Globus pallidus (tissue), 1 donor: ENCODE data around the gene LMX1B.
"Not testable (repeated sequence)": the region's sequence is repeated elsewhere in the genome, so short reads cannot be mapped to it uniquely, and the experiment has no call there.

ENCODE experiments used
- DNase-seq: peaks from one replicate; pipeline ENCODE4 v3.0.0-alpha.2; 2015; ENCODE audit warnings: low spot score

Gene LMX1B

DNA sequence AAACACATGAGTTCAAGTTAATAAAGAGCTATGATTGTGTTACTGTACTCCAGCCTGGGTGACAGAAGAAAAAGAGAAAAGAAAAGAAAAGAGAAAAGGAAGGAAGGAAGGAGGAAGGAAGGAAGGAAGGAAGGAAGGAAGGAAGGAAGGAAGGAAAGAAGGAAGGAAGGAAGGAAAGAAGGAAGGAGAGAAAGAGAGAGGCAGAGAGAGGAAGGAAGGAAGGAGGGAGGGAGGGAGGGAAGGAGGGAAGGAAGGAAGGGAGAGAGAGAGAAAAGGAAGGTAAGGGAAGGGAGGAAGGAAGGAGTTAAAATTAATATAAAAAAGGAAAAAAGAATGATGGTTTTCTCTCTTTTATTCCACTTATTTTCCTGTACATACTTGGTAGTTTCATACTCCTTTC, 101.7 kb downstream of the LMX1B start:
- no peak for DNase-seq

DNA sequence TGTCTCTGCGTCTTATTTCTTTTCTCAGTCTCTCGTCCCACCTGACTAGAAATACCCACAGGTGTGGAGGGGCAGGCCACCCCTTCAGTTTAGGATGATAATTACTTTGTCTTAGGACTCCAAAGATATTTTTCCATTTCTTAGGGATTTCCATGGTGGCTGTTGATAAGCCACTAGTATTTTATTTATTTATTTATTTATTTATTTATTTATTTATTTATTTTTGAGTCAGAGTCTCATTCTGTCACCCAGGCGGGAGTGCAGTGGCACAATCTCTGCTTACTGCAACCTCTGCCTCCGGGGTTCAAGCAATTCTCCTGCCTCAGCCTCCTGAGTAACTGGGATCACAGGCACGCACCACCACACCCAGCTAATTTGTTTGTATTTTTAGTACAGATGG, 103.7 kb downstream of the LMX1B start:
- DNase-seq = not testable (repeated sequence)

DNA sequence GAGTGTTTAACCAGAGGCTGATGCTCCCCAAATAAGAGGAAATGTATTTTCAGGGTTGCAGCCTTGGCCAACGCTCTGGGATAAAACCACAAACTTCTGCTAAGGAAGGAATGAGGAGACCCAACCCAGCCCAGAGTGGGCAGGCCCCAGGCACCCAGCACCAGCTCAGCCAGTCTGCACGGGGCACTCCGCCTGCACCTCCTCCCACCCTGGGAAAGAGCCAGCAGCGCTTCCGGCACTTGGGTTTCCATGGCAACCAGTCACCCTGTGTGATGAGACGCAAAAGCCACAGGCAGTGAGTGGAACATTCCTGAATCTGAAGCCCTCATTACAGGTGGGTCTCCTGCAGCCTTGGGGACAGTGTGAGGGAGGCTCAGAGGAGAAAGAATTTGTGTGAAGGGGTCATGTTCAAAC, 105.9 kb downstream of the LMX1B start:
- no peak for DNase-seq

DNA sequence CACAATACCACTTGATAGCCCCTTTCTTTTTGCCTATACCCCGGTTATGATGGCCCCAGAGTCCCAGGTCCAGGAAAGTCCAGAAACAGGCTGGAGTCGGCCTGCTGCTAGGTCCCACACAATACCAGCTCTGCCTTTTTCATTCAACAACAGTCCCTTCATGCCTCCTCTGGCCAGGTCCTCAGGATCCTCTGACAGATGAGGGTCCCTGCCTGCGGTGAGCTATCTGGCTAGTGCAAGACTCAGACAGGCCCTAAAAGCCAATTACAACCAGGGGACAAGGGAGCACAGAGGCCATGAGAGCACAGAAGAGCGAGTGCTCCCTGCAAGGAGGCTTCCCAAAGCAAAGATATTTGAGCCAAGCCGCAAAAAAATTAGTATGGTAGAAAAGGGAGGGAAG, 106.3 kb downstream of the LMX1B start:
- no peak for DNase-seq

DNA sequence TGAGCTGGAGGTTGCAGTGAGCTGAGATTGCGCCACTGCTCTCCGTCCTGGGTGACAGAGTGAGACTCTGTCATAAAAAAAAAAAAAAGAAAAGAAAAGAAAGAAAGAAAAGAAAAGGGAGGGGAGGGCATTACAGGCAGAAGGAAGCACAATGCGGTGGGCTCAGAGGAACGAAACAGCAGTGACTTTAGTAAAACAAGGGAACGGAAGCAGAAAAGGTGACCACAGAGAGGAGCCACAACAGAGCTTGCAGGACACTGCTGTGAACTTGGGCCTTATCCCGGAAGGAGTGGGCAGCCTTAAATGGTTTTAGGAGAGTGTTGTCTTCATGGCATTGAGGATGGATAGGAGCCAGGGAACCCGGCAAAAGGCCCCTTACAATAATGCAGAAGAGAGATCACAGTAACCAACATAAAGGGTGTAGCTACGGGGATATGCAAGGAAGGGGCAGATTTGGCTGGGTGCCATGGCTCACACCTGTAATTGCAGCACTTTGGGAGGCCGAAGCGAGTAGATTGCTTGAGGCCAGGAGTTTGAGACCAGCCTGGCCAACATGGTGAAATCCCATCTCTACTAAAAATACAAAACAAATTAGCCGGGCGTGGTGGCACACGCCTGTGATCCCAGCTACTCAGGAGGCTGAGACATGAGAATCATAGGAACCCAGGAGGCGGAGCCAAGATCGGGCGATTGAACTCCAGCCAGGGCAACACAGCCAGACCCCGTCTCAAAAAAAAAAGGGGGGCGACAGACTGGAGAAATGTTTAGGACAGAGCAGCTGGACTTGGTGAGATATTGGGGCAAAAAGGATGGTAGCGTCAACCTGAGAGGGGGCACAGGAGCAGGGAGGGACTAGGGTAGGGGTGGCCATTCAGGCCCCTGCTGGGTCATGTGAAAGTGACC, 107.2 kb downstream of the LMX1B start:
- DNase-seq = no peak

DNA sequence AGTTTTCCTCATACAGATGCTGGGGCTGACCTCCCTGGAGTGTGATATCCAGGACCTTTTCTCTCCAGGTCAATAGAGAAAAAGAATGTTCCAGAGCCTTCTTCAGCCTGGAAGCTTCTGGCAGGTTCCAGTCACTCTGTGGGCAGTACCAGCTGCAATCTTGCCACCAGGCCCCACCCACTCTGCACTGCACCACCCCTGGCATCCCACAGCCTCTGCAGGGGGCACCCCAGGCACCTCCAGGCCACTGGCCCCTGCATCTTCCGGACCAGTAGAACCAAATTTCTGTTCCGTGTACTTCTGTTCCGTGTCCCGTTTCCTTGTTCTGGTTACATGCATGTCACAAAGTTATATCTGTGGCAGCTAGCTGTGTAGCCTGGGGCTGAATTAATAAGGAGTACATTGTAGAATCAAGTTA, 107.8 kb downstream of the LMX1B start:
- DNase-seq = no peak

DNA sequence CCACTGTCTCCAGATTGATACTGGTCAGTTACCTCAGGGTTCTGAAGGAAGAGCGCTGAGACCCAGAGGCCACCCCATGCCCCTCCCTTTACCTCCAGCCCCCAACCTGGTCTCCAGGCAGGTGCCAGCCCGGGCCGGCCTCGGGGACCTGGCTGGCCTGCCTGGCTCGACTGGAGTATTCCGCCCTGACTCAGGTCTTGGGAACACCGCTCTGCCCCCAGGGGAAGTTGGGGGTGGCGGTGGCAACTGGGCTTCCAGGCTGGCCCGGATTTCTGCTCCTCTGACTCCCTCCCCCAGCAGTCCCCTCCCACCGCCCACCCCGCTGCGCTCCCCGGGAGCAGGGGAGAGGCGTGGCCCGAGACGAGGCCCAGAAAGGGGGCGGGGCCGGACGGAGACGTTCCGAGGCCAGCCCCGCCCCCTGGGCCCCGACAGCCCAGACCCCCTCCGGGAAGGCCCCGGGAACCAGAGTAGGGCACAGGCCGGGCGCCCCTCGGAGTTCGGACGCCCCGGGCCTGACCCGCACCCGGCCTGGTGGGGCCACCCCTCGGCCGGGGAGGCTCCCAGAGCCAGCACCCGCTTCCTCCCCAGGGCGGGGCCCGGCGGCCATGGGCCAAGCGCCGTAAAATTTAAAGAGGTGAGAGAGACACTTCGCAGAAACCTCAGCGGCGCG, 108.7 kb downstream of the LMX1B start:
- no peak for DNase-seq

DNA sequence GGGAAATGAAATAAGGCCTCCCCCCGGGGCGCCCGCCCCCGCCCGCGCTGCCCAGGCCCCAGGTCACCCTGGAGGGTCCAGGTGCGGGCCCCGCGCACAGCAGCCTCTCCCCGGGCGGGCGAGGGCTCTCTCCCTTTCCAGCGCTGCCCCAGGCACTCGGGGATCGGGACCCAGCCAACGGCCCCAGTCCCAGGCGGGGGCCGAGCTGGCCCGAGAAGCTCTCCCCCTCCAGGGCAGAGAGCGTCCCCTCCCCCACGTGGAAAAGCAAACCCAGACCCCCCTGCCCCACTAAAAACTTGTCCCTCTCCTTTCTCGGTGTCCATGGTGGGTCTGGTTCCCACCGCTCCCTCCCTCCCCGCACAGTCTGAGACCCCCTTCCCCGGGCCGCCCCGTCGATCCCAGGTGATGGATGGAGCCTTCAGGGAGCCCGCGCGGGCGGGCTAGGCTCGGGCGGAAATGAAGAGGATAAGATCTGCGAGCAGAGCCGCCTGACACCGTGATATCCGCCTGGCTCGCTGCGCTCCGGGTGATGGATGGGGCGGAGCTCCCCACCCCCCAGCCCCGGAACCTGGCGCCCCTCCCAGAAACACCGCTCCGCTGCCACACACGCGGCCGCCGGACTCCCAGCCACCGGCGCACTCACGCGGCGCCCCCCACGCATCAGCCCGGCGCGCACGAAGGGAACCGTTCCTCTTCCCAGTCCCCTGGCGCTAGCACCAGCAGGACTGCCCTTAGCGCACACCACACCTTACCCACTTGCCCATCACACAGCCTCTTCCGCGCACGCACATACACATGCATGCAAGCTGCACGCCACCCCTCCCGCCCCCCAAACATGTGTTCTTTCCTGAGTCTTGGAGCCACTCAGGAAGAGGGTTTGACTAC, 109.4 kb downstream of the LMX1B start:
- DNase-seq = no peak

DNA sequence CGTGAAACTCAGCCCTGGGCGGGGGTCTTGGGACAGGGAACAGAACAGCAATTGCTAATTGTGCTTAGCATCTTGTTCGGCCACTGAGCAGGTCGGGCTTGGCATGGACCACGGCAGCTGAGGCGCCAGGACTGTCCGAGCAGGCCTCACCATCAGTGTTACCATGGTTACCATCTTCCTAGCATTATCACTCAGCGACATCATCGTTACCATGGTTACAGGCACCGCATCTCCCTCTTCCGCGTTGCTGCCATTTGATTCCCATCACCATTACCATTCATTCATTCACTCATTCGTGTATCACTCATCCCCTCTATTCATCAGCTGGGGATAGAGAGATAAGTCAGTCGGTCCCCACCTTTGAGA, 110.1 kb downstream of the LMX1B start:
- DNase-seq = no peak

DNA sequence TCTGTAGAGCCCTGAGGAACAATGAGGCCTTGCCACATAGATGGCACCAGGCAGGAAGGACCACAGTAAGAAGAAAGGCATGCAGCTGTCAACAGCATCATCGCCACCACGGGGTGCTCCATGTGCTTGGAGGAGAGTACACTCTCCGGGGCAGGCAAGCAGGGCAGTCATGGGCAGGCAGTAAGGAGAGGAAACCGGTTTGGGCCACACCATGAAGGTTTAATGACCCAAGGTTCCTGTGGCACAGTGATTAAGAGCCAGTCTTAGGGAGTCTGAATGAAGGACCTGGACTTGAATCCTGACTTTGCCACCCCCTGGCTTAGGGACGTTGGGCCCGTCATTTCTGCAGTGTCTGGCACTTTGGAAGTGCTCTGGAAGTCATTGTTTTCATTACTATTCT, 110.5 kb downstream of the LMX1B start:
- DNase-seq = no peak

DNA sequence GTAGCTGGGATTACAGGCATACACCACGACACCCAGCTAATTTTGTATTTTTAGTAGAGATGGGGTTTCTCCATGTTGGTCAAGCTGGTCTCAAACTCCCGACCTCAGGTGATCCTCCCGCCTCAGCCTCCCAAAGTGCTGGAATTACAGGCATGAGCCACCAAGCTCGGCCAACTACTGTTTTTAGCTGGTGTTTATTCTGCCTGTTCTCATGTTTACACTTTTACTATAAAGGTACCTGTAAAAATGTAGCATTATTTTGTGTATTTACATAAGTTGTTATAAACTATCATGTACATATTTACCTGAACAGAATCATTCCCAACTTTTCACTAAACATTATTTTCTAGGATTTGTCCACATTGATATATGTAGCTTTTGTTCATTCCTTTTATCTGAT, 111.8 kb downstream of the LMX1B start:
- not testable (repeated sequence) for DNase-seq

DNA sequence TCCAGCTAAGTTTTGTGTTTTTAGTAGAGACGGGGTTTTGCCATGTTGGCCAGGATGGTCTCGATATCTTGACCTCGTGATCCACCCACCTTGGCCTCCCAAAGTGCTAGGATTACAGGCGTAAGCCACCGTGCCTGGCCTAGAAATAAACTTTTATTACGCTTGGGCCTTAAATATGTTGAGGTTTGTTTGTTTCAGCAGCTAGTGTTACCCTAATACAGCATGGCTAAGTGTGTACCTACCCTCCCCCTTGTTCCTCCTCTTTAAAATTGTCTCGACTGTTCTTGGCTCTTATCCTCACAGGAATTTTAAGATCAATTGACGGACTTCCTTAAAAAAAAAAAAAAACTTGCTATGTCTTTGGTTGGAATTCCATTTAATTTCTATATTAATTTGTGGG, 114.5 kb downstream of the LMX1B start:
- not testable (repeated sequence) for DNase-seq

DNA sequence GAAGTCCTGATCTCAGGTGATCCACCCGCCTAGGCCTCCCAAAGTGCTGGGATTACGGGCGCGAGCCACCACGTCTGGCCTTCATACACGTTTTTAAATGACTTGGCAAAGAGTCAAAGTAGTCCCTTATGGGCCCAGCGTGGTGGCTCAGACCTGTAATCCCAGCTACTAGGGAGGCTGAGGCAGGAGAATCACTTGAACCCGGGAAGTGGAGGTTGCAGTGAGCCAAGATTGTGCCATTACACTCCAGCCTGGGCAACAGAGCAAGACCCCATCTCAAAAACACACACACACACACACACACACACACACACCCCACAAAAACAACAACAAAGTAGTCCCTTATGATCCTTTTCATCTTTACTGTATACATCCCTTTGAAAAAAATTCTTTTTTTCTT, 116.9 kb downstream of the LMX1B start:
- DNase-seq = not testable (repeated sequence)

DNA sequence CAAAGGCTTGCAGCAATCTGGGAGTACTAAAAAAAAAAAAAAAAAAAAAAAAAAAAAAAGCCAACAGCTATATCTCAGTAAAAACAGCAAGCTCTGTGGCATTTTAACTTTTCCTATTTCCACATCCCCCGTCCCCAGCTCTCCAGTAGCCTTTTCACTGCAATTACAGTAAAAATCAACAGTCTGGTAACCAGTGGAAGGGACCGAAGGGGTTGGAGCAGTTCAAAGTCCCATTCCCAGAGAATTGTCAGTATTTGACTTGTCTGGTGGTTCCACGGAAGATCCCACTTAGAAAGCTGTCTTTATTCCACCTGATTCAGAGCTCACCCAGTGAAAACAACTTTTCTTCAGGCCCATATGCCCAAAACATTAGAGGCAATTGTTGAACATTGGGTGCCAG, 119.3 kb downstream of the LMX1B start:
- no peak for DNase-seq

DNA sequence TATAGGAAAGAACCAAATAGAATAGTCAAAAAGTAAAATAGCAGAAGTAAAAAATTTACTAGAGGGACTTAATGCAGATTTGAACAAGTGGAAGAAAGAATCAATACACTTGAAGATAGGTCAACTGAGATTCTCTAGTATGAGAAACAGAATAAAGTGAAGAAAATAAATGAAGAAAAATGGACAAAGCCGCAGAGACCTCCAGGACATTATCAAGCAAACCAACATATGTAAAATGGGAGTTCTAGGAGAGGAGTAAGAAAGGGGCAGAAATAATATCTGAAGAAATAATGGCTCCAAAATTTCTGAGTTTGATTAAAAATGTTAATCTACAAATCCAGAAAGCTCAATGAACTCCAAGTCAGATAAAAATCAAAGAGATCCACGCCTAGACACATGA, 121.1 kb downstream of the LMX1B start:
- DNase-seq = no peak

DNA sequence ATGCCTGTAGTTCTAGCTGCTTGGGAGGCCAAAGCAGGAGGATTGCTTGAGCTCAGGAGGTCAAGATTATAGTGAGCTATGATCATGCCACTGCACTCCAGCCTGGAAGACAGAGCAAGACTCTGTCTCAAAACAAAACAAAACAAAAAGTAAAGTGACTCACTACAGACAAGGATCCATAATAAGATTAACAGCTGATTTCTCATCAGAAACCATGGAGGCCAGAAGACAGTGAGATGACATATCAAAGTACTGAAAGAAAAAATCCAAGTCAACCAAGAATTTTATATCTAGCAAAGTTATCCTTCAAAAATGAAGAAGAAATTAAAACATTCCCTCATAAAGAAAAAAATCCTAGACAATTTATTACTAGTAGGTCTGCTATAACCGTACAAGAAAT, 121.8 kb downstream of the LMX1B start:
- DNase-seq = no peak

DNA sequence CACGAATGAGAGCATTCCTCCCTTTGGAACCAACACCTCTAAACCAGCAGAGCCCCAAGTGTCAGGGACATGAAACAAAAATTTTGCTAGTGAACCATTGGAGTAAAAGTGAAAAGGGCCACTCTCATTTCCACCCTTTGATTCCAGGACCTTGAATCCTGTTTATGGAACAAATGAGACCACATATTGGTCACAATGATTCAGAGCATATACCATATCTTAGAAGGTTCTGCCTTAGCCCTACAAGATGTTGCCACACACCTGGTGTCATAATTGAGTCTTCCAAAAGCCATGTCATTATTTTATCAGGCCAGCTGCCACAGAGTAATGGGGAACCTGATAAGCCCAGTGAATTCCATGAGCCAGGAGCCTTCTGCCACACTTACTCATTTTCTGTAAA, 124.8 kb downstream of the LMX1B start:
- no peak for DNase-seq

DNA sequence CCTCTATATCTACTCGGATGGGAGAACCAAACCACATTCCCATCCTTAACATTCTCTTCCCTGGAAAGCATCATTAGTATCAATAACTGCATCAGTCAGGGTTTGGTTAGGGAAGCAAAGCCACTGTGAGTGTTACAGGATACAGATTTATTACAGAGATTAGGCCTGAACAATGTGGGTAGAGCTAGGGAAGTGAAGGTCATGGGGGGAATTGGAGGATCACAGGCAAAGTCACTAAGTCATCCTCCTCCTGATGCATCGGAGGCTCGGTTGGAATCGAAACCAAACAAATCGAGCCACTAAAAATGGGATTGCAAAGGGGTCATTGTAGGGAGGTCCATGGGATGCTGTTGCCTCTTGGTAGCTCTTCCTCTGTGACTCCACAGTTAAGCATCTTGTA, 129.3 kb downstream of the LMX1B start:
- DNase-seq = no peak

DNA sequence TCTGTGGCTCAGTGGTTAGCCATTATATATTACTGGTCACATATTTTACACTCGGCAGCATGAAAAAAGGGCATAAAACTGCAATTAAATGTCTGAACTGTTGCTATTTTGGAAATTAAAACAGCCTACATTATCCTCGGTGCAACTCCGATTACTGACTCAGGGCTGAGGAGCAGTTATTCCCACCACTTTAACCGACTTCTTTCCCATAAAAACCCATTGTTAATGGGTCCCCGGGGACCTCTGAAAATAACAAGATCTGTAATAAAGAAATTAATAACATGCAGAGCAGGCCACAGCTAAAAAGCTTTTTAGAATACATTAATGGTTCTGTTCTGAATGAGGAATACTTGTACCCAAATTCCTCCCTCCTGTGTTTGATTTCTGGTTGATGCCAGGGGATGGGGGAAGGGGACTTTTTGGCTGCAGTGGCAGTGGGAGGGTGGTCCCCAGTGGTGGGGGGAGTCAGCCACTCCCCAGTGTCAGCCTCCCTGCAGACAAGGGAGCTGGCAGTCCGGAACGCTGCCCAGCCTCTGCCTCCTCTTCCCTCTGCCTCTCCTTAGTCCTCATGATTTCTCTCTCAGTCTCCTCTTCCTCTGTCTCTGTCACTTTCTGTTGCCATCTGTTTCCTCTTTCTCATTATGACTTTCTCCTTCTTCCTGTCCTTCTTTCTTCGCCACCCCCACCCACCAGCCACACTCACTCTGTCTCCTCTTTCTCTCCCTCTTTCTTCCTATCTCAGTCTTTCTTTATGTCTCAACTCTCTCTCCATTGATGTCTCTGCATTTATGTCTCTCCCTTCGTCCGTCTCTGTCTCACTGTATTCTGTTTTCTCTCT, 132.1 kb downstream of the LMX1B start:
- DNase-seq = no peak
